Transverse colon (tissue), 4 donors: Measurements from ENCODE around the gene GNG11.

Experiments
- POLR2A ChIP-seq: fragments of 450-650 bp; IDR thresholded peaks from one replicate; pipeline ENCODE4 v1.6.1; 2016; ENCODE audit warnings: antibody characterized with exemption, mild to moderate bottlenecking, moderate library complexity
- POLR2AphosphoS5 ChIP-seq, 3 donors: sonication (generic); formaldehyde crosslinking; IDR thresholded peaks; one replicate each; pipeline ENCODE4 v1.6.1; 2016; ENCODE audit warnings: antibody characterized with exemption in 3 of 3
- TF ChIP-seq, protein P1 (sequence below), 5 experiments: fragments of 200-600 bp in 3 of 5; fragments of 450-650 bp in 2 of 5; sonication (generic) in 3 of 5; IDR thresholded peaks; 1 replicate in 2 of 5; 2 replicates in 3 of 5; pipeline ENCODE4 v1.5.1; 2016 to 2017; ENCODE audit warnings: antibody characterized with exemption in 5 of 5, inconsistent platforms in 3 of 5, mild to moderate bottlenecking in 2 of 5, moderate library complexity in 1 of 5

- no peak for TF ChIP-seq POLR2A
- TF ChIP-seq, protein P1, sequence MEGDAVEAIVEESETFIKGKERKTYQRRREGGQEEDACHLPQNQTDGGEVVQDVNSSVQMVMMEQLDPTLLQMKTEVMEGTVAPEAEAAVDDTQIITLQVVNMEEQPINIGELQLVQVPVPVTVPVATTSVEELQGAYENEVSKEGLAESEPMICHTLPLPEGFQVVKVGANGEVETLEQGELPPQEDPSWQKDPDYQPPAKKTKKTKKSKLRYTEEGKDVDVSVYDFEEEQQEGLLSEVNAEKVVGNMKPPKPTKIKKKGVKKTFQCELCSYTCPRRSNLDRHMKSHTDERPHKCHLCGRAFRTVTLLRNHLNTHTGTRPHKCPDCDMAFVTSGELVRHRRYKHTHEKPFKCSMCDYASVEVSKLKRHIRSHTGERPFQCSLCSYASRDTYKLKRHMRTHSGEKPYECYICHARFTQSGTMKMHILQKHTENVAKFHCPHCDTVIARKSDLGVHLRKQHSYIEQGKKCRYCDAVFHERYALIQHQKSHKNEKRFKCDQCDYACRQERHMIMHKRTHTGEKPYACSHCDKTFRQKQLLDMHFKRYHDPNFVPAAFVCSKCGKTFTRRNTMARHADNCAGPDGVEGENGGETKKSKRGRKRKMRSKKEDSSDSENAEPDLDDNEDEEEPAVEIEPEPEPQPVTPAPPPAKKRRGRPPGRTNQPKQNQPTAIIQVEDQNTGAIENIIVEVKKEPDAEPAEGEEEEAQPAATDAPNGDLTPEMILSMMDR (IDR thresholded peaks at IDR 0.05): no peak
- TF ChIP-seq POLR2AphosphoS5 (IDR thresholded peaks at IDR 0.05): no peak
Measured at GRCh38 chr7:93949423-93949822, 27.9 kb downstream of the GNG11 start.
